Lung (tissue), 12 donors: ENCODE measurements around the gene PDZD2. TPM values are rescaled to one million over a fixed set of nuclear protein-coding genes. Genes with fewer than 3 reads are reported as not detected.
A peak's percentile ranks its signal among the peaks of the same experiment; 100 is the strongest.

Source experiments
- ATAC-seq: fragments of 200-7000 bp; cut with Tn5 transposase; one replicate; pipeline ENCODE4 v1.9.1; 2020; ENCODE audit warnings: moderate number of reproducible peaks; ENCODE audit not compliant: insufficient read depth, low FRiP score
- DNase-seq, 3 donors: peaks; one replicate each; pipeline ENCODE4 v3.0.0-alpha.2; 2013 to 2017
- H3K27ac ChIP-seq, 2 donors: one replicate each; pipeline ENCODE4 v1.5.1; 2013; ENCODE audit warnings: mild to moderate bottlenecking in 2 of 2, moderate library complexity in 2 of 2, control low read depth in 1 of 2, inconsistent platforms in 1 of 2, low read depth in 1 of 2, low read length in 1 of 2
- H3K27me3 ChIP-seq, 3 donors: one replicate each; pipeline ENCODE4 v1.5.1; 2013; ENCODE audit warnings: low read length in 2 of 3; ENCODE audit not compliant: control insufficient read depth in 3 of 3, insufficient read depth in 3 of 3
- H3K36me3 ChIP-seq, 4 donors: one replicate each; pipeline ENCODE4 v1.5.1; 2013; ENCODE audit warnings: low read length in 4 of 4, mild to moderate bottlenecking in 1 of 4, moderate library complexity in 1 of 4; ENCODE audit not compliant: control insufficient read depth in 4 of 4, insufficient read depth in 4 of 4
- H3K4me1 ChIP-seq, 5 donors: one replicate each; pipeline ENCODE4 v1.5.1; 2013; ENCODE audit warnings: low read length in 5 of 5, mild to moderate bottlenecking in 2 of 5, moderate library complexity in 1 of 5; ENCODE audit not compliant: control insufficient read depth in 5 of 5, insufficient read depth in 5 of 5
- H3K4me3 ChIP-seq: one replicate; pipeline ENCODE4 v1.5.1; 2013; ENCODE audit warnings: mild to moderate bottlenecking, control low read depth, moderate library complexity
- H3K9ac ChIP-seq, 2 donors: one replicate each; pipeline ENCODE4 v1.5.1; 2013; ENCODE audit warnings: low read length in 2 of 2, control low read depth in 1 of 2; ENCODE audit not compliant: insufficient read depth in 1 of 2
- H3K9me3 ChIP-seq, 4 donors: one replicate each; pipeline ENCODE4 v1.5.1; 2013; ENCODE audit warnings: low read length in 3 of 4, mild to moderate bottlenecking in 1 of 4, moderate library complexity in 1 of 4; ENCODE audit not compliant: control insufficient read depth in 4 of 4, insufficient read depth in 3 of 4
- WGBS, 2 donors: extraction: QIAGEN DNeasy Blood & Tissue Kit; methylation state at CpG; one replicate each; pipeline ENCODE4 v1.1.7; 2013; 5-methylcytosine and 5-hydroxymethylcytosine counted together
- polyA plus RNA-seq, 2 donors: library from polyadenylated mRNA; stranded (reverse); fragments of 200-250 nt; gene quantifications; one replicate each; pipeline ENCODE4 v1.2.1, GENCODE V29; 2013
- total RNA-seq, 2 donors: library from RNA; depleted of rRNA in 1 of 2; stranded (reverse); fragments of >200 nt in 1 of 2; gene quantifications; one replicate each; pipeline ENCODE4 v1.2.1, GENCODE V29; 2014 to 2021
- TF ChIP-seq, protein P1 (sequence below): IDR thresholded peaks from 2 replicates; pipeline ENCODE4 v1.5.1; 2012; ENCODE audit warnings: mild to moderate bottlenecking; ENCODE audit errors: control extremely low read depth, extremely low read depth
- donor health status: control.
- donor health status: control.
- donor health status: Bipolar disorder and iron deficiency.
- donor health status: healthy.
- donor health status: DM: yes; HTN: yes; CAD: no.

PDZD2 gene
- total and polyA plus RNA-seq, 4 donors, result 9.2 to 56.3 (median 24.8) TPM

DNA sequence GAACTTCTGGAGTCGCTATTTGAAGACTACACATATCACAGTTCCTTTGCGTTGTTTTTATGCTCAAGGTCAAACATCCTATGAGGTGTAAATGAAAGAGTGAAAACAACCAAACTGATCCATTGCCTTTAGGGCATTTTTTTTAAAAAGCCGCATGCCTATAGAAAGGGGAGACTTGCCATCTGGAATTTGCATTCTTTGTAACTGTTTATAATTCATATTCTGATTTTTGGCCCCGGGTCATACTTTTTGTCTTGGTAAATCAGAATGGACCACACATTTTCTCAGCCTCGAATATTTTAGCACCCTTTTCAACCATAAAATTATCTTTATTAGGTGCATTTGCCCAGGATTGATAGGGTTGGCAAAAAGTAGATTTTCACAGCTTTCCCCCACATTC is 347.2 kb downstream of the PDZD2 start:
- Histone ChIP-seq H3K4me3 (no peak overlapping the region), H3K27ac (no peak overlapping the region), H3K9me3 (peaks cover 0 to 3% (median 0%) of the 10 kb centered on the region in 4 donors), H3K36me3 (peaks cover 0 to 6% (median 0%) of the 10 kb centered on the region in 4 donors), H3K9ac (no peak overlapping the region), H3K4me1 (peaks cover 3 to 25% (median 11%) of the 10 kb centered on the region in 5 donors), H3K27me3 (no peaks in the 10 kb centered on the region)
- 88 to 93% methylated on average over 5 of the region's 5 CpGs for WGBS, 2 donors
- peak in 1 of 3 donors; percentile 37 for DNase-seq
- TF ChIP-seq, protein P1, sequence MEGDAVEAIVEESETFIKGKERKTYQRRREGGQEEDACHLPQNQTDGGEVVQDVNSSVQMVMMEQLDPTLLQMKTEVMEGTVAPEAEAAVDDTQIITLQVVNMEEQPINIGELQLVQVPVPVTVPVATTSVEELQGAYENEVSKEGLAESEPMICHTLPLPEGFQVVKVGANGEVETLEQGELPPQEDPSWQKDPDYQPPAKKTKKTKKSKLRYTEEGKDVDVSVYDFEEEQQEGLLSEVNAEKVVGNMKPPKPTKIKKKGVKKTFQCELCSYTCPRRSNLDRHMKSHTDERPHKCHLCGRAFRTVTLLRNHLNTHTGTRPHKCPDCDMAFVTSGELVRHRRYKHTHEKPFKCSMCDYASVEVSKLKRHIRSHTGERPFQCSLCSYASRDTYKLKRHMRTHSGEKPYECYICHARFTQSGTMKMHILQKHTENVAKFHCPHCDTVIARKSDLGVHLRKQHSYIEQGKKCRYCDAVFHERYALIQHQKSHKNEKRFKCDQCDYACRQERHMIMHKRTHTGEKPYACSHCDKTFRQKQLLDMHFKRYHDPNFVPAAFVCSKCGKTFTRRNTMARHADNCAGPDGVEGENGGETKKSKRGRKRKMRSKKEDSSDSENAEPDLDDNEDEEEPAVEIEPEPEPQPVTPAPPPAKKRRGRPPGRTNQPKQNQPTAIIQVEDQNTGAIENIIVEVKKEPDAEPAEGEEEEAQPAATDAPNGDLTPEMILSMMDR, result no peak
- no peak for ATAC-seq

DNA sequence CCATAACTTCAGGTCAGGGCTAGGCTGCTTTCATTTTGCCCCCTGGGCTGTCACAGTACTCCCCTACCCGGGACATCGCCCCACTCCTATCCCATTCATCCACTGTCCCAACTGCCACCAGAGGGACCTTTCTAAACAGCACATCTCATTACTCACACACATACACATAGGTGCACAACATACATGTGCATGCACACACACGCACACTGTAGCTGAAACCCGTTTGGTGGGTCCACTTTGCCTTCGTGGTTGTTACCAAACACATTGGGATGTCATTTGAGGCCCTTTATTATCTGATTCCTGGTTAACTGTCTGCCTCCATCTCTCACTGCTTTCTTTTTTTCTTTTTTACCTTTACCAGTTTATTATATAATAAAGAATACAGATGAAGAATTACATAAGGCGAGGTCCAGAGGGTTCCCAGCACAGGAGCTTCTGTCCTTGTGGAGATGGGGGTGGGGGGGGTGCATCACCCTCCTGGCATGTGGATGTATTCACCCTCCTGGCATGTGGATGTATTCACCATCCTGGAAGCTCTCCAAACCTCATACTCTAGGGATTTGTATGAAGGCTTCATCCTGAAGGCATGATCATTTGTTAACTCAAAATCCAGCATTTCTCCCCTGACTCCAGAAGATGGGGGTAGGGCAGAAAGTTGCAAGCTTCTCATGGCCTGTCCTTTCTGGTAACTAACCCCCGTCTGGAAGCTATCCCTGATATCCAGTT is 349.2 kb downstream of the PDZD2 start:
- peak; percentile 53 for ATAC-seq
- Histone ChIP-seq H3K36me3 (peaks cover 0 to 6% (median 0%) of the 10 kb centered on the region in 4 donors), H3K9ac (no peak overlapping the region), H3K4me3 (no peak overlapping the region), H3K27me3 (no peaks in the 10 kb centered on the region), H3K27ac (no peak overlapping the region), H3K9me3 (peaks cover 0 to 3% (median 0%) of the 10 kb centered on the region in 4 donors), H3K4me1 (peaks cover 3 to 24% (median 12%) of the 10 kb centered on the region in 5 donors)
- no peak for DNase-seq
- TF ChIP-seq, protein P1, result no peak
- 92 to 93% methylated on average over 7 of the region's 7 CpGs for WGBS, 2 donors

DNA sequence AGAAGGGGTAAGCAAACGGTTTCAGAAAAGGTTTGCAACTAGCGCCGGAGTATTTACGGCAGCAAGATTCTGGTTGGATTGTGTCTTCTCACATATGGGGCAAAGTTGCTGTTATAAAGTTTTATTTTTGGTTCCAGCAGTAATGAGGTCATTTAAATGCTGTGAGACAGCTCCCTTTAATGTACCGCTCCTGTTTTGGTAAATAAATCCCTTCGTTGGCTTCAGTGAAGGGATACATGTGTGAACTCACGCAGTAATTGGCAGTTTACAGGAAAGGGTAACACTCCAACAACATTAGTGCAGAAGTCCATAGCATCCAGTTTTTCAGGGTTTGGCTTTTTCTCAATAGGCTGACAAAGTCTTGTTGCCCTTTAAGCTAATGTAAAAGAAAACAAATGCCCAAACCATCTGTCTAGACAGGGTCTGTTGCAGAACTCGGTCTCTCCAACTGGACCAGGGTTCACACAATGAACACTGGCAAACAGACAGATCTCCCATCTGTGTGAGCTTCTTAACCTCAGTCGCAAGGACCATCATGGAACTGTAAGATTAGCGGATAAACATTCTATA is 351.2 kb downstream of the PDZD2 start:
- Histone ChIP-seq H3K9ac (no peak overlapping the region), H3K4me1 (peaks cover 3 to 15% (median 11%) of the 10 kb centered on the region in 5 donors), H3K27me3 (no peaks in the 10 kb centered on the region), H3K27ac (no peak overlapping the region), H3K9me3 (peaks cover 0 to 3% (median 0%) of the 10 kb centered on the region in 4 donors), H3K4me3 (no peak overlapping the region), H3K36me3 (peaks cover 0 to 6% (median 0%) of the 10 kb centered on the region in 4 donors)
- WGBS, 2 donors, result 84 to 86% methylated on average over 10 of the region's 10 CpGs
- ATAC-seq, result no peak
- peak; percentile 23 to 76 (median 73) for DNase-seq
- TF ChIP-seq, protein P1, result no peak
